ENCODE results near the gene MAPT.

- TF ChIP-seq, protein P1, sequence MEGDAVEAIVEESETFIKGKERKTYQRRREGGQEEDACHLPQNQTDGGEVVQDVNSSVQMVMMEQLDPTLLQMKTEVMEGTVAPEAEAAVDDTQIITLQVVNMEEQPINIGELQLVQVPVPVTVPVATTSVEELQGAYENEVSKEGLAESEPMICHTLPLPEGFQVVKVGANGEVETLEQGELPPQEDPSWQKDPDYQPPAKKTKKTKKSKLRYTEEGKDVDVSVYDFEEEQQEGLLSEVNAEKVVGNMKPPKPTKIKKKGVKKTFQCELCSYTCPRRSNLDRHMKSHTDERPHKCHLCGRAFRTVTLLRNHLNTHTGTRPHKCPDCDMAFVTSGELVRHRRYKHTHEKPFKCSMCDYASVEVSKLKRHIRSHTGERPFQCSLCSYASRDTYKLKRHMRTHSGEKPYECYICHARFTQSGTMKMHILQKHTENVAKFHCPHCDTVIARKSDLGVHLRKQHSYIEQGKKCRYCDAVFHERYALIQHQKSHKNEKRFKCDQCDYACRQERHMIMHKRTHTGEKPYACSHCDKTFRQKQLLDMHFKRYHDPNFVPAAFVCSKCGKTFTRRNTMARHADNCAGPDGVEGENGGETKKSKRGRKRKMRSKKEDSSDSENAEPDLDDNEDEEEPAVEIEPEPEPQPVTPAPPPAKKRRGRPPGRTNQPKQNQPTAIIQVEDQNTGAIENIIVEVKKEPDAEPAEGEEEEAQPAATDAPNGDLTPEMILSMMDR (IDR thresholded peaks at IDR 0.05) = no peak
- TF ChIP-seq EZH2phosphoT487 (IDR thresholded peaks at IDR 0.05) (no peak), EZH2 (IDR thresholded peaks at IDR 0.05) (no peak)
Observed at GRCh38 chr17:45847101-45847500, 47.3 kb upstream of the MAPT start.
